Measurements from ENCODE around the gene IPCEF1.

Gene IPCEF1

DNA sequence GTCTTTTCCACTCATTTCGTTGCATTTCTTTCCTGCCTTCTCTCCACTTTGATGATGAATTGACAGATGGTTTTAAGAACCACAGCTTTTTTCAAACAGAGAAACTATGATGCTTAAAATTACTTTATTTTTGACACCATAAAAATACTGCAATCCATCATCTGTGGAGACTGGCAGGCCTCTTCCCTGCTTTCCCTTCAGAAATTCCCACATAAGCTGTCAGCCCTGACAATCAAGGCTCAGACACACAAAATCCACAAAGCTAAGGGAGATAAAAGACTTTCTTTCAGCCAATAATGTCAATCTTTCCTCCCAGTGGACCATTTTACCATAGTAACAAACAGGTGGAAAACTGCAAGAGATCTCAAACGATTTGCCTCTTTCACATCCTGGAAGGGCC, 82.4 kb downstream of the IPCEF1 start:
- TF ChIP-seq, protein P1, sequence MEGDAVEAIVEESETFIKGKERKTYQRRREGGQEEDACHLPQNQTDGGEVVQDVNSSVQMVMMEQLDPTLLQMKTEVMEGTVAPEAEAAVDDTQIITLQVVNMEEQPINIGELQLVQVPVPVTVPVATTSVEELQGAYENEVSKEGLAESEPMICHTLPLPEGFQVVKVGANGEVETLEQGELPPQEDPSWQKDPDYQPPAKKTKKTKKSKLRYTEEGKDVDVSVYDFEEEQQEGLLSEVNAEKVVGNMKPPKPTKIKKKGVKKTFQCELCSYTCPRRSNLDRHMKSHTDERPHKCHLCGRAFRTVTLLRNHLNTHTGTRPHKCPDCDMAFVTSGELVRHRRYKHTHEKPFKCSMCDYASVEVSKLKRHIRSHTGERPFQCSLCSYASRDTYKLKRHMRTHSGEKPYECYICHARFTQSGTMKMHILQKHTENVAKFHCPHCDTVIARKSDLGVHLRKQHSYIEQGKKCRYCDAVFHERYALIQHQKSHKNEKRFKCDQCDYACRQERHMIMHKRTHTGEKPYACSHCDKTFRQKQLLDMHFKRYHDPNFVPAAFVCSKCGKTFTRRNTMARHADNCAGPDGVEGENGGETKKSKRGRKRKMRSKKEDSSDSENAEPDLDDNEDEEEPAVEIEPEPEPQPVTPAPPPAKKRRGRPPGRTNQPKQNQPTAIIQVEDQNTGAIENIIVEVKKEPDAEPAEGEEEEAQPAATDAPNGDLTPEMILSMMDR (conservative IDR thresholded peaks at IDR 0.05) = no peak
- no peak for TF ChIP-seq ZFX (IDR thresholded peaks at IDR 0.05)
- no peak overlapping the region for H3K27ac ChIP-seq

DNA sequence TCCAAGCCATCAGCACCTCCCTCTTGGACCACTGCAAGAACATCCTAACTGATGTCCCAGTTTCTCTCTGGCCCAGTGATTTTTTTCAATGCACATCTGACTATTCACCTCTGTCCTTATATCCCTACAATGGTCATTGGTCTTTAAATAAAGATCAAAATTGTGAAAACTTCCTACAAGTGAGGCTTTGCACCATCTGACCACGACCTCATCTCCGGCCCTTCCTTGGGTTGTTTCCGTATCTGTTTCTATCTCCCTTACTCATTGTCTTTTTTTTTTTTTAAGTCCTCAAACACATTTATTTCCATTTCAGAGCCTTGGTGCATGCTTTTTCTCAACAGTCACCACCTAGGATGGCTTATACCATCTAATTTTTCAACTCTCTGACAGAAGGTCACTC, 88.1 kb downstream of the IPCEF1 start:
- TF ChIP-seq, protein P1 (conservative IDR thresholded peaks at IDR 0.05) = no peak
- TF ChIP-seq ZFX (IDR thresholded peaks at IDR 0.05) = no peak
- H3K27ac ChIP-seq = no peak overlapping the region

DNA sequence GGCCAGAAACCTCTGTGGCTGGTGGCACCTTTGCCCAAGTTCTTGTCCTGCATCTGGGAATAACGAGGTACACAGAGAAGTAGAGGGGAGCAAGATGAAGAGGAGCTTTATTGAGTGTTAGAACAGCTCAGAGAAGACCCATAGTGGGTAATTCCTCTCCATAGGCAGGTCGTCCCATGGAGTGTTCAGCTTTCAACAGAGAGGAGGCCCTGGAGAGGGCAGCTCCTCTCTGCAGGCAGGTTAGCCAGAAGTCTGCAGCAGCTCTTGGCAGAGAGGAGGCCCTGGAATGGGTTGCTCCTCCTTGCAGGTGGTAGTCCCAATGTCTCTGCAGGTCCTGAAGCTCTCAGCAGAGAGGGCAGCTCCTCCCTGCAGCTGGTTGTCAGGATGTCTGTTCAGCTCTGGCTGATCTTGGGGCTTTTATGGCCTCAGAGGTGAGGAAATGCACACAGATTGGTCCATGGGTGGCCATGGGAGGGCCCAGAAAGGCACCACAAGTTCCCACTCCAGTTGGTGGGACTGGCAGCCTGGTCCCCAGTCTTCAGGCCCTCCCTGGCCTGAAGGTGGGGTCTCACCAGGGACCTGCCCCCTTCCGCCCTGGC, 89.0 kb downstream of the IPCEF1 start:
- H3K27ac ChIP-seq = no peak overlapping the region
- TF ChIP-seq, protein P1 (conservative IDR thresholded peaks at IDR 0.05) = no peak
- TF ChIP-seq ZFX (IDR thresholded peaks at IDR 0.05) = no peak

DNA sequence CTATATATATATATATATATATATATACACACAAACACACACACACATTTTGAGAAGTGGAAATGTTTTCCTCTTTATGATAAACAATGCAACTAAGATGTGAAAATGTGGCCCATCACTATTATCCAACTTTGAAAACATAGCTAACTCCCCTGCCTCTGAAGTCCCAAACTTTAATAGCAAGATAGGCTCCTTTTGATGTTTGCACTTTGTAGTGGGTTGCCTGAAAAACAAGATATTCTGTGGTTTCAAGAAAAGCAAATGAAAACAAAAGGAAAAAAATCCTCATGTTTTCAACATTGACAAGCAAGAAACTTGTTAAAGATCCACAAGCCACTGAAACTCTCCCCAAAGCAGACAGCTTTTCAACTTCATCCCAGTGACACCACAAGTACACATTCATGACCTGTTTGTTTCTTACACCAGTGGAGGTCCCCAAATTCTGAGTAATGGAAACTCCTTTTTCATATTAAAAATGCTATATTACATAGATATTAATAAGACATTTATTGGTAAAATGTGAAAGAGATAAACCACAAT, 90.0 kb downstream of the IPCEF1 start:
- H3K27ac ChIP-seq = no peak overlapping the region
- no peak for TF ChIP-seq ZFX (IDR thresholded peaks at IDR 0.05)
- TF ChIP-seq, protein P1 (conservative IDR thresholded peaks at IDR 0.05) = no peak

DNA sequence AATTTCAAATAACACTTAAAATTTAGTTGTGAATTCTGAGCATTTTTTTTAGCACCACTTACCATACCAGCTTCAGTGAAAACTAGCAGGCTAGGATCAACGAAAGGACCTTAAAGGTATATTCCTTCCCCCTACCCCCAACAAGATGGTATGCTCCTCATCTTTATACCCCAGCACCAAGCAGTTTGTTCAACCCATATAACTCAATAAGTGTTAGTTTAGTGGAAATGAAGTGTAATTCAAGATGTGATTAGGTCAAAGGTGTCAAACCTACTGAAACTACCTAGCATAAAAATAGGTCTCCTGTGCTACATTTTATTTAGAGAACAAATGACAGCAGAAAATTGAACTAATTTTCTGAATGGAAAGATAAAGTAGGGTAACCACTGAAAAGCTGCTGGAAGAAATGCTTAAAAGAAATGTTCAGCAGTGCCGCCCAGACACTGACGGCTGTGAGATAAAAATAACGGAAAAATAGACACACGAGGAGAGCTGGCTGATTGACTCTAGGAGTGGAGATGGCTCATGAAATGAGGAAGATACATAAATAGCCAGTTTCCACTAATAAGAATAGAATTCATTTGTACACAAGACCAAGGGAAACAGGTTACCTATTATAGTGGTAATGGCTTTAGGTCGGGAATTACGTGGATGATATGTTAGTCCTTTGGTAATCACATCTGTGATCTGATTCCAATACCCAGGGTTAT, 94.8 kb downstream of the IPCEF1 start:
- H3K27ac ChIP-seq = no peak overlapping the region

DNA sequence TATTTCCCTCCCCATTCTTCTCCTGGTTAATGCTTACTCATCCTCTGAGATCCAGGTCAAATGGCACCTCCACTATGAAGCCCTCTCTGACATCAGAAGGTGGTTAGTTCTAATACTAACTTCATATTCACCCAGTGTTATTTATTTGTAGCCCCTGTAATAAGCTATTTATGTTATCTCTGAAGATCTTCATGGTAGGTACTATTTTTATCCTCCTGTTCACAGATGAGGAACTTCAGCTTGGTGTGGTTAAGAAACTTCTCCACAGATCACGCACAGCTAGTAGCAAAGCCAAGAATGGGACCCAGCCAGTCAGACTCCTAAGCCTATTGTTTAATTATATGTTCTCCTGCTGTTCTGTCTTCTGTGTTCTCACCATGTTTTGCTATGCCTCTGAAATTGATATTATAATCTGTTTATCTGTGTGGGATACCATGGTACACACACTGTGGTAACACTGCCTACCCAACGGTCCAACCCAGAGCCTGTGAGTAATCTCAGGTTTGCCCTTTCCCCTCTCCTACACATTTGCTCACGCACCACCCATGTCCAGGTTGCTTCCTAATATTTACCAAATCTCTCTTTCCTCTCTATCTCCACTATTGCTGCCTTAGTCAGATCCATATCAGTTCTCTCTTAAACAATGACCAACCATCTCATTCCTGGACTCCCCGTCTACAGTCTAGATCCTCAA, 98.4 kb downstream of the IPCEF1 start:
- no peak overlapping the region for H3K27ac ChIP-seq
- TF ChIP-seq, protein P1 (conservative IDR thresholded peaks at IDR 0.05) = no peak
- no peak for TF ChIP-seq ZFX (IDR thresholded peaks at IDR 0.05)

More for the DNA sequence above, 94.8 kb downstream of the IPCEF1 start:
- no peak for TF ChIP-seq ZFX (IDR thresholded peaks at IDR 0.05)
- TF ChIP-seq, protein P1 (conservative IDR thresholded peaks at IDR 0.05) = no peak

DNA sequence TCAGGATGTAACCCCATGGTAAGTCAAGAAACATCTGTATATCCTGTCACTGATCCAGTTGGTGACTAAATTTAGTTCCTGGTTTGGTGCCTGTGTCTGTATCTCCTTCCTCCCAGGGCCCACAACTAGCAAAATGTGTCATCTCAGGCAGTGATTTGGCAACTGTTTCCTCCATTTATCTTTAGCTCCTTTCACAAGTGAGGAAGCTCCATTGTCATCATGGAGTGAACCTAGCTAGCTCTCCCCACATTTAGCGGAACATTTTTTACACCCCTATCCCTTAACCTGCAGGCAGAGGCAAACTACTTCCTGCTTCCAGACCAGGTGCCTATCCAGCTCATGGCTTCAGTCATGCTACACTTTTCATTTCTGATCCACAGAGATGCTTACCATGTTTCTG, 99.5 kb downstream of the IPCEF1 start:
- no peak overlapping the region for H3K27ac ChIP-seq
- no peak for TF ChIP-seq ZFX (IDR thresholded peaks at IDR 0.05)
- TF ChIP-seq, protein P1 (conservative IDR thresholded peaks at IDR 0.05) = no peak
